ENCODE results near the gene SLC6A17. TPM values are rescaled to one million over a fixed set of nuclear protein-coding genes. Genes with fewer than 3 reads are reported as not detected.

The SLC6A17 gene
- polyA plus RNA-seq, 1 donor = 0.33 TPM

DNA sequence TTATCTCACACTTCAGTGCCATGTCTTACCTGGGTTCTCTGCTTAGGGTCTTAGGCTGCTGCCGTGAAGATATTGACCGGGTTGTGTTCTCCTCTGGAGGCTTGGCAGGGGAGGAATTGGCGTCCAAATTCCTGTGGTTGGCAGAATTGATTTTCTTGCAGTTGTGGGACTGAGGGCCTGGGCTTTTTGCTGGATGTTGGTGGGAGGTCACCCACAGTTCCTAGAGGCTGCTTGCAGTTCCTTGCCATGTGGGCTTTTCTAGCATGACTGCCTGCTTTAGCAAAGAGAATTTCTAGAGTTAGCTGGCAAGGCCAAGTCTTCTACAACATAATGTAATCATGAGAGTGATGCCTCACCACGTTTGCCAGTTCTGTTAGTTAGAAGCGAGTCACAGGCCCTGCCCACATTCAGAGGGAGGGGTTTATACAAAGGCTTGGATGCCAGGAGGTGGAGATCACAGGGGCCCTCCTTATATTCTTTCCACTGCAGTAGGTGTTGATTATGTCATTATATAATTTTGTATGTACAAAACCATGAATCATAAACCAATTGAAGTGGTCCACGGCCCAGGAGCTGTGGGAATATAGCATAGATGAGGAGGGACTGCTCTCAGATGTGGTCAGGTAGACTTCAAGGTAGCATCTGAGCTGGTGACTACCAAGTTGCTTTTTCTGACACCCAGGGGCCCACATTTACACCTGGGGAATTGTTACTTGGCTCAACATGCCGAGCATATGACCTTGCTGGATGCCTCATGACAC, 31.5 kb upstream of the SLC6A17 start:
- Histone ChIP-seq H3K4me3 (ENCODE audit: low read length) (no peak overlapping the region), H3K36me3 (ENCODE audit: control insufficient read depth, insufficient read depth, low read length) (no peaks in the 10 kb centered on the region), H3K9me3 (ENCODE audit: control insufficient read depth, low read depth, low read length) (peaks cover 3% of the 10 kb centered on the region), H3K4me1 (ENCODE audit: control insufficient read depth, insufficient read depth, low read length) (no peaks in the 10 kb centered on the region), H3K27me3 (ENCODE audit: control insufficient read depth, insufficient read depth, low read length) (peaks cover 51% of the 10 kb centered on the region), H3K27ac (ENCODE audit: low read length) (no peak overlapping the region)
- no CpG with 5 or more reads among the region's 7 CpGs for WGBS (ENCODE audit: insufficient coverage, low lambda C conversion rate)
- DNase-seq = no peak

GRCh38 chr1:110119843-110120242, 30.5 kb upstream of the SLC6A17 start:
- Histone ChIP-seq H3K36me3 (ENCODE audit: control insufficient read depth, insufficient read depth, low read length) (no peaks in the 10 kb centered on the region), H3K27me3 (ENCODE audit: control insufficient read depth, insufficient read depth, low read length) (peaks cover 45% of the 10 kb centered on the region), H3K4me1 (ENCODE audit: control insufficient read depth, insufficient read depth, low read length) (no peaks in the 10 kb centered on the region), H3K27ac (ENCODE audit: low read length) (no peak overlapping the region), H3K4me3 (ENCODE audit: low read length) (no peak overlapping the region), H3K9me3 (ENCODE audit: control insufficient read depth, low read depth, low read length) (peaks cover 3% of the 10 kb centered on the region)
- WGBS (ENCODE audit: insufficient coverage, low lambda C conversion rate) = no CpG with 5 or more reads among the region's 3 CpGs
- DNase-seq = no peak

- no peak for DNase-seq
- no peaks in the 10 kb centered on the region for H3K4me1 ChIP-seq (ENCODE audit: control insufficient read depth, insufficient read depth, low read length)
- no peaks in the 10 kb centered on the region for H3K36me3 ChIP-seq (ENCODE audit: control insufficient read depth, insufficient read depth, low read length)
- H3K9me3 ChIP-seq (ENCODE audit: control insufficient read depth, low read depth, low read length) = peaks cover 3% of the 10 kb centered on the region
- H3K27ac ChIP-seq (ENCODE audit: low read length) = no peak overlapping the region
- peaks cover 35% of the 10 kb centered on the region for H3K27me3 ChIP-seq (ENCODE audit: control insufficient read depth, insufficient read depth, low read length)
- H3K4me3 ChIP-seq (ENCODE audit: low read length) = no peak overlapping the region
- no CpG with 5 or more reads among the region's 12 CpGs for WGBS (ENCODE audit: insufficient coverage, low lambda C conversion rate)
These were observed 29.2 kb upstream of the SLC6A17 start for GRCh38 chr1:110120960-110121561.

DNA sequence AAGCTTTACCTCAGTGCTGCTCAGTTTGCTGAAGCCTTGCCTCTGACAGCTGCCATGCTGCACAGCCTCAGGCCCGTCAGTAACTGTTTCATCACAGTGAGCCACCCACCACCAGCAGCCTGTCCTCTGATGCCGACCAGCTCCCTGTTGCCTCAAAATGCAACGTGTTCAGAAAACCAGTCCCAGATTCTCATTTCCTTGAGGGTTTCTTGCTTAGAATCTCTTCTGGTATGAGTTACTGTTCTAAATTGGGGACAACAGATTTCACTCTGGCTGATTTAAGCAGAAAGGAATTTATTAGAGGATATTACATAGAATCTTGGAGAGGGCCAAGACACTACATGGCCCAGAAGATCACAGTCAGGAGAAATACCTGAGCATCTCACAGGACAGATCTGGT, 27.1 kb upstream of the SLC6A17 start:
- WGBS (ENCODE audit: insufficient coverage, low lambda C conversion rate) = no CpG with 5 or more reads among the region's 3 CpGs
- H3K4me1 ChIP-seq (ENCODE audit: control insufficient read depth, insufficient read depth, low read length) = no peaks in the 10 kb centered on the region
- peaks cover 7% of the 10 kb centered on the region for H3K9me3 ChIP-seq (ENCODE audit: control insufficient read depth, low read depth, low read length)
- no peak overlapping the region for H3K27ac ChIP-seq (ENCODE audit: low read length)
- no peak overlapping the region for H3K4me3 ChIP-seq (ENCODE audit: low read length)
- peaks cover 36% of the 10 kb centered on the region for H3K27me3 ChIP-seq (ENCODE audit: control insufficient read depth, insufficient read depth, low read length)
- no peak for DNase-seq
- H3K36me3 ChIP-seq (ENCODE audit: control insufficient read depth, insufficient read depth, low read length) = no peaks in the 10 kb centered on the region

- H3K9me3 ChIP-seq (ENCODE audit: control insufficient read depth, low read depth, low read length) = peaks cover 3% of the 10 kb centered on the region
These were observed 24.5 kb upstream of the SLC6A17 start for GRCh38 chr1:110125810-110126209.

DNA sequence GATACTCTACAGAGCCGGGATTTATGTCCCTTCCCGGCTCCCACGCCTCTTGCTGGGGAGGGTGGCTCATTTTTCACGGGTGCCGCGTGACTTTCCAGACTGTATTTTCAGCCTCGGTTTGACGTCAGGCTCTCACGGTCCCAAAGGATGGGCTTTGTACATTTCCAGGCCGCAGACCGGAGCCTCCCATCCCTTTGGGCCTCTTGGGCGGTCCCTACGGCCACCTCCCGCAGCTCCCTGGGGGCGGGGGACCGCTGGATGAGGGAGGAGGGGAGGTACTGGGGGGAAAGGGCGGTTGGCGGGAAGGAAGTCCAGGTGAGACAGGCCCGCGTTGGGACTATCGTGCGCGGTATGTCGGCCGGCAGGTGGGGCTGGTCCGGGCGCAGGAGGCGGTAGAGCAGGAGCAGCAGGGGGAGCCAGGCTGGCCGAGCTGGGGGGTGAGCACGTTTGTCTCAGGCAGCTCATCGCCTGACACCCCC, 20.1 kb upstream of the SLC6A17 start:
- H3K4me1 ChIP-seq (ENCODE audit: control insufficient read depth, insufficient read depth, low read length) = no peaks in the 10 kb centered on the region
- no CpG with 5 or more reads among the region's 31 CpGs for WGBS (ENCODE audit: insufficient coverage, low lambda C conversion rate)
- DNase-seq = no peak
- no peaks in the 10 kb centered on the region for H3K36me3 ChIP-seq (ENCODE audit: control insufficient read depth, insufficient read depth, low read length)
- H3K27ac ChIP-seq (ENCODE audit: low read length) = no peak overlapping the region
- H3K27me3 ChIP-seq (ENCODE audit: control insufficient read depth, insufficient read depth, low read length) = peaks cover 76% of the 10 kb centered on the region
- H3K9me3 ChIP-seq (ENCODE audit: control insufficient read depth, low read depth, low read length) = peaks cover 3% of the 10 kb centered on the region
- no peak overlapping the region for H3K4me3 ChIP-seq (ENCODE audit: low read length)

More at GRCh38 chr1:110125810-110126209, 24.5 kb upstream of the SLC6A17 start:
- no peaks in the 10 kb centered on the region for H3K4me1 ChIP-seq (ENCODE audit: control insufficient read depth, insufficient read depth, low read length)
- no CpG with 5 or more reads among the region's 4 CpGs for whole genome bisulfite sequencing (ENCODE audit: insufficient coverage, low lambda C conversion rate)
- H3K36me3 ChIP-seq (ENCODE audit: control insufficient read depth, insufficient read depth, low read length) = no peaks in the 10 kb centered on the region
- peaks cover 50% of the 10 kb centered on the region for H3K27me3 ChIP-seq (ENCODE audit: control insufficient read depth, insufficient read depth, low read length)
- no peak overlapping the region for H3K4me3 ChIP-seq (ENCODE audit: low read length)
- no peak overlapping the region for H3K27ac ChIP-seq (ENCODE audit: low read length)
- DNase-seq = no peak

DNA sequence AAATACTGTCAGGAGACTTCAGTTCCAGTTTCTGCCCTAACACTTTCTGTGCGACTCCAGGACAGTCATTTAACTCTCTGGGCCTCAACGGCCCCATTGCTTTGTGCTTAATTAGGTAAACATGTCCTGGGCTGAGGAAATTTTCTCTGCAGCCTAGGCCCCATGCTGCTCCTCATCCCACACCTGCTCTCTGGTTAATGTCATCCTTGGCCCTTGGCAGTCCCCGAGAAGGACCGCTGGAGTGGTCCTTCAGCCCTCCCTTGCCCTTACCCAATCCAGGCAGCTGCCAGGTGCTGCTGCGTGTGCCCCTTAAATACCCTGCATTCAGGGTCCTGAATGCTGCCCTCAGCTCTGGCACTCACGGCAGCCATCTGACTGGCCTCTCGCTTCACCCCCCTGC, 19.3 kb upstream of the SLC6A17 start:
- DNase-seq = no peak
- Histone ChIP-seq H3K27me3 (ENCODE audit: control insufficient read depth, insufficient read depth, low read length) (peaks cover 82% of the 10 kb centered on the region), H3K36me3 (ENCODE audit: control insufficient read depth, insufficient read depth, low read length) (no peaks in the 10 kb centered on the region), H3K4me1 (ENCODE audit: control insufficient read depth, insufficient read depth, low read length) (no peaks in the 10 kb centered on the region), H3K9me3 (ENCODE audit: control insufficient read depth, low read depth, low read length) (peaks cover 3% of the 10 kb centered on the region), H3K4me3 (ENCODE audit: low read length) (no peak overlapping the region), H3K27ac (ENCODE audit: low read length) (no peak overlapping the region)
- no CpG with 5 or more reads among the region's 7 CpGs for WGBS (ENCODE audit: insufficient coverage, low lambda C conversion rate)

DNA sequence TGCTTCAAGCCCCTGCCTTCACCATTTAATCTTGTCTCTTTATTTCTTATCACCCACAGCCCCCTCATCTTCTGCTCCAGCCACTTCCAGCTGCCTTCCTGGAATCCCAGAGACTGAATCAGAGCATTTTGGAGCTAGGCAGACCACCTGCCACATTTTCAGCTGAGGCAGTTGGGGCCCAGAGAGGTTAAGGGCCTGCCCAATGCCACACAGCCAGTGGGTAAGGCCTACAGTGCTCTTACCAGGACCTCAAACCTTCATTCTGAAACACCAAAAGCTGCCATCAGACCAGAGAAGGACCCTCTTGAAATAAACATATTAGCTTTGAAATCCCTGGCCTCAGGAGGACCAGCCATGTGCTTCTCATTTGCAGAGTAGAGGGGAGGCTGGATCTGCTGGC, 17.6 kb upstream of the SLC6A17 start:
- H3K9me3 ChIP-seq (ENCODE audit: control insufficient read depth, low read depth, low read length) = no peaks in the 10 kb centered on the region
- H3K27ac ChIP-seq (ENCODE audit: low read length) = no peak overlapping the region
- no peaks in the 10 kb centered on the region for H3K36me3 ChIP-seq (ENCODE audit: control insufficient read depth, insufficient read depth, low read length)
- DNase-seq = no peak
- no peaks in the 10 kb centered on the region for H3K4me1 ChIP-seq (ENCODE audit: control insufficient read depth, insufficient read depth, low read length)
- peaks cover 91% of the 10 kb centered on the region for H3K27me3 ChIP-seq (ENCODE audit: control insufficient read depth, insufficient read depth, low read length)
- H3K4me3 ChIP-seq (ENCODE audit: low read length) = no peak overlapping the region

- DNase-seq = no peak
- no peak overlapping the region for H3K4me3 ChIP-seq (ENCODE audit: low read length)
- H3K36me3 ChIP-seq (ENCODE audit: control insufficient read depth, insufficient read depth, low read length) = no peaks in the 10 kb centered on the region
- no peaks in the 10 kb centered on the region for H3K9me3 ChIP-seq (ENCODE audit: control insufficient read depth, low read depth, low read length)
- no peak overlapping the region for H3K27ac ChIP-seq (ENCODE audit: low read length)
- peaks cover 87% of the 10 kb centered on the region for H3K27me3 ChIP-seq (ENCODE audit: control insufficient read depth, insufficient read depth, low read length)
- H3K4me1 ChIP-seq (ENCODE audit: control insufficient read depth, insufficient read depth, low read length) = no peaks in the 10 kb centered on the region
- no CpG with 5 or more reads among the region's 4 CpGs for WGBS (ENCODE audit: insufficient coverage, low lambda C conversion rate)
These were observed 16.9 kb upstream of the SLC6A17 start for GRCh38 chr1:110133436-110133835.

GRCh38 chr1:110134050-110134595, 16.2 kb upstream of the SLC6A17 start:
- Histone ChIP-seq H3K9me3 (ENCODE audit: control insufficient read depth, low read depth, low read length) (no peaks in the 10 kb centered on the region), H3K27ac (ENCODE audit: low read length) (no peak overlapping the region), H3K27me3 (ENCODE audit: control insufficient read depth, insufficient read depth, low read length) (peaks cover 80% of the 10 kb centered on the region), H3K4me1 (ENCODE audit: control insufficient read depth, insufficient read depth, low read length) (no peaks in the 10 kb centered on the region), H3K4me3 (ENCODE audit: low read length) (no peak overlapping the region), H3K36me3 (ENCODE audit: control insufficient read depth, insufficient read depth, low read length) (no peaks in the 10 kb centered on the region)
- no peak for DNase-seq
- WGBS (ENCODE audit: insufficient coverage, low lambda C conversion rate) = 40% methylated on average over 1 of the region's 11 CpGs
